ENCODE data around the gene TNRC6A.

TNRC6A gene

DNA sequence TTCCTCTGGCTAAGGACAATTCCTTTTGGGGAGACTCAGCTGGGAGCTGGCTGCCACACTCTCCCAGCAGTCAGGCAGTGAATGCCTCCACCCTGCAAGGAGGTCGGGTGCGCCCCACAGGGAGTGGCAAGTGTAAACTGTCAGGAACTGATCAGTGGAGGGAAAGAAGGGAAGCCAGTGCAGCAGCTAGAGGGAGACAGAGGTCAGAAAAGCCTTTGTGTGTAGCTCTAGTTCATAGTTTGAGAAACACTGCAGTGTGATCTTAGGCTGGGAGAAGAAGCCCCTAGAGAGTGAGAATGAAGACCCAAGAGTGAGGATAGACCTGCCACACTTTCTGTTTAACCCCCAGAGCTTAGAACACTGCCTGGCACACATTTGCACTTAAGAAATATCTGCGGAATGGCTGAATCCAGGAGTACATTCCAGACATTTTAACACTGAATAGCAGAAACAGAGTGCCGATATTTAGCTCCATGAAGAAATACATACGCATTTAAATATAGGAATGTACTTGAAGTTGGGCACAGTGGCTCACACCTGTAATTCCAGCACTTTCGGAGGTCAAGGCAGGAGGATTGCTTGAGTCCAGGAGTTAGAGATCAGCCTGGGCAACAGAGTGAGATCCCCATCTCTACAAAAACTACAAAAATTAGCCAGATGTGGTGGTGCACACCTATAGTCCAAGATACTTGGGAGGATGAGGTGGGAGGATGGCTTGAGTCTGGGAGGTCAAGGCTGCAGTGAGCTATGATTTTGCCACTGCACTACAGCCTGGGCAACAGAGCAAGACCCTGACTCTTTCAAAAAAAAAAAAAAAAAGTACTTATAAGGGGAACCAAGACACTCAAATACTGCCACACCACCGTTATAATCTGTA lies 105.2 kb downstream of the TNRC6A start:
- Histone ChIP-seq H3K36me3 (ENCODE audit: insufficient read depth, insufficient read length, low read length) (no peaks in the 10 kb centered on the region), H3K9ac (ENCODE audit: insufficient read length, low read depth) (no peak overlapping the region), H3K4me3 (ENCODE audit: insufficient read length, low read depth) (no peak overlapping the region), H3K9me3 (ENCODE audit: insufficient read depth, low read length) (no peaks in the 10 kb centered on the region), H3K27me3 (ENCODE audit: insufficient read depth, insufficient read length) (no peaks in the 10 kb centered on the region), H3K4me1 (ENCODE audit: insufficient read depth, insufficient read length) (peaks cover 3% of the 10 kb centered on the region)
- TF ChIP-seq ZNF274 (IDR thresholded peaks at IDR 0.05; ENCODE audit: low read depth, low read length) (no peak), YY1 (IDR thresholded peaks at IDR 0.05; ENCODE audit: insufficient read depth, insufficient read length) (no peak), SUZ12 (IDR thresholded peaks at IDR 0.05; ENCODE audit: extremely low read depth, insufficient read depth, insufficient read length) (no peak)
- DNase-seq (ENCODE audit: low read depth, low spot score): peak; percentile 18

DNA sequence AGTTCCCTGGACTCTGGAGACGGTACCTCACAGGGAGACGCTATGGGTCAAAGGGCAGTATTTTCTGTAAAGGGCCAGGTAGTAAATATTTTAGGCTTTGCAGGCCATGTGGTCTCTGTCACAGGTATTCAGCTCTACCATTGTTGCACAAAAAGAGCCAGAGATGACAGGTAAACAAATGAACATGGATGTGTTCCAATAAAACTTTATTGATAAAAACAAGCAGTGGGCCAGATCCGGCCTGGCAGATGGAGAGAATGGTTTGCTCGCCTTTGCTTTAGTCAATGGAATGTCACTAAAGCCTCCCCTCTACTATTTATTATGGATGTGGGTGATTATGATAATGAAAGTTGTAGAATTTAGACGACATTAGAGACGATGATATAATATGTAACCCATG lies 107.4 kb downstream of the TNRC6A start:
- H3K36me3 ChIP-seq (ENCODE audit: insufficient read depth, insufficient read length, low read length): no peaks in the 10 kb centered on the region
- H3K9me3 ChIP-seq (ENCODE audit: insufficient read depth, low read length): no peaks in the 10 kb centered on the region
- H3K27me3 ChIP-seq (ENCODE audit: insufficient read depth, insufficient read length): no peaks in the 10 kb centered on the region
- no peak for TF ChIP-seq SUZ12 (IDR thresholded peaks at IDR 0.05; ENCODE audit: extremely low read depth, insufficient read depth, insufficient read length)
- no peak for TF ChIP-seq YY1 (IDR thresholded peaks at IDR 0.05; ENCODE audit: insufficient read depth, insufficient read length)
- TF ChIP-seq ZNF274 (IDR thresholded peaks at IDR 0.05; ENCODE audit: low read depth, low read length): no peak
- no peak for DNase-seq (ENCODE audit: low read depth, low spot score)
- H3K9ac ChIP-seq (ENCODE audit: insufficient read length, low read depth): no peak overlapping the region
- peaks cover 3% of the 10 kb centered on the region for H3K4me1 ChIP-seq (ENCODE audit: insufficient read depth, insufficient read length)
- no peak overlapping the region for H3K4me3 ChIP-seq (ENCODE audit: insufficient read length, low read depth)

DNA sequence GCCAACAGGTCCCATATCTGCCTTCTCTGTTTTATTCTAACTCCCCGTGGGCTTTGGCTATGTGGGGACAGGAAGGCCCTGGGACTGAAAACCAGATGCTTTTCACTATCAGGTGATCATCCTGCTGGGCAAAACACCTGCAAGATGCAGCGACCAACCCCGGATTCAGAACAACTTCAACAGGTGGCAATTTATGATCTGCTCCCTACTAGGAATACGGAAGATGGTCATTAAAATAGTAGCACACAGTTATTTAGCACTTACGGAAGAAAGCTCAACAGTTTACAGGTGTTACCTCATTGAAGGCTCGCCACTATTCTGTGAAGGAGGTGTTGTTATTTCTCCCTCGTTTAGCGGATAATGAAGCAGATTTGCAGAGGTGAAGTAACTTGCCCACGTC lies 108.5 kb downstream of the TNRC6A start:
- Histone ChIP-seq H3K9ac (ENCODE audit: insufficient read length, low read depth) (no peak overlapping the region), H3K4me1 (ENCODE audit: insufficient read depth, insufficient read length) (peaks cover 3% of the 10 kb centered on the region), H3K27me3 (ENCODE audit: insufficient read depth, insufficient read length) (no peaks in the 10 kb centered on the region), H3K36me3 (ENCODE audit: insufficient read depth, insufficient read length, low read length) (no peaks in the 10 kb centered on the region), H3K9me3 (ENCODE audit: insufficient read depth, low read length) (no peaks in the 10 kb centered on the region), H3K4me3 (ENCODE audit: insufficient read length, low read depth) (no peak overlapping the region)
- TF ChIP-seq ZNF274 (IDR thresholded peaks at IDR 0.05; ENCODE audit: low read depth, low read length): no peak
- no peak for TF ChIP-seq SUZ12 (IDR thresholded peaks at IDR 0.05; ENCODE audit: extremely low read depth, insufficient read depth, insufficient read length)
- TF ChIP-seq YY1 (IDR thresholded peaks at IDR 0.05; ENCODE audit: insufficient read depth, insufficient read length): no peak
- DNase-seq (ENCODE audit: low read depth, low spot score): no peak

DNA sequence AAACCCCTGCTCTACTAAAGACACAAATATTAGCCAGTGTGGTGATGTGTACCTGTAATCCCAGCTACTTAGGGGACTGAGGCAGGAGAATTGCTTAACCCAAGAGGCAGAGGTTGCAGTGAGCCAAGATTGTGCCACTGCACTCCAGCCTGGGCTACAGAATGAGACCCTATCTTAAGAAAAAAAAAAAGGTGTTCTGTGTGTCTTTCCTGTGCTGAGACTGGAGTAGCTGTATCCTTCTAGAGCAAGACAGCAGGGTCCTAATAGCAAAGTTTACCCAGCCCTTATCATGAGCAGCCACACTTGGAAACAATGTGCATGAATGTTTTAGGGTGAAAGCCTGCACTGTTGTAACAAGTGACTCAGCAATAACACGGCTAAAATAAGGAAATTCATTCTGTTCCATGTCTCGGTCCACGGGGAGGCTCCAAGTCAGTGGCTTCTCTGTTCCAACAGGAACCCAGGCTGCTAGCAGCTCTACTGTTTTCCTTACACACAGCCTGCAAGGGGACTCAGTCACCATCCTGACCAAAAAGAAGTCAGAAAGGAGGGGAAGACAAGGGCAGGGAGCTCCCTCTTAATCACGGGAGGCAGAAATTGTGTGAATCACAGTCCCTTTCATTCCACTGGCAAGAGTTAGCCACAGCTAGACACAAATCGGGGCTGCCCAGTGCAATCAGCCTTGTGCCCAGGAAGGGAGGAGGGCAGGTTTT lies 109.3 kb downstream of the TNRC6A start:
- Histone ChIP-seq H3K36me3 (ENCODE audit: insufficient read depth, insufficient read length, low read length) (no peaks in the 10 kb centered on the region), H3K9ac (ENCODE audit: insufficient read length, low read depth) (no peak overlapping the region), H3K9me3 (ENCODE audit: insufficient read depth, low read length) (no peaks in the 10 kb centered on the region), H3K4me1 (ENCODE audit: insufficient read depth, insufficient read length) (peaks cover 3% of the 10 kb centered on the region), H3K27me3 (ENCODE audit: insufficient read depth, insufficient read length) (no peaks in the 10 kb centered on the region), H3K4me3 (ENCODE audit: insufficient read length, low read depth) (no peak overlapping the region)
- TF ChIP-seq ZNF274 (IDR thresholded peaks at IDR 0.05; ENCODE audit: low read depth, low read length) (no peak), YY1 (IDR thresholded peaks at IDR 0.05; ENCODE audit: insufficient read depth, insufficient read length) (no peak), SUZ12 (IDR thresholded peaks at IDR 0.05; ENCODE audit: extremely low read depth, insufficient read depth, insufficient read length) (no peak)
- DNase-seq (ENCODE audit: low read depth, low spot score): no peak

DNA sequence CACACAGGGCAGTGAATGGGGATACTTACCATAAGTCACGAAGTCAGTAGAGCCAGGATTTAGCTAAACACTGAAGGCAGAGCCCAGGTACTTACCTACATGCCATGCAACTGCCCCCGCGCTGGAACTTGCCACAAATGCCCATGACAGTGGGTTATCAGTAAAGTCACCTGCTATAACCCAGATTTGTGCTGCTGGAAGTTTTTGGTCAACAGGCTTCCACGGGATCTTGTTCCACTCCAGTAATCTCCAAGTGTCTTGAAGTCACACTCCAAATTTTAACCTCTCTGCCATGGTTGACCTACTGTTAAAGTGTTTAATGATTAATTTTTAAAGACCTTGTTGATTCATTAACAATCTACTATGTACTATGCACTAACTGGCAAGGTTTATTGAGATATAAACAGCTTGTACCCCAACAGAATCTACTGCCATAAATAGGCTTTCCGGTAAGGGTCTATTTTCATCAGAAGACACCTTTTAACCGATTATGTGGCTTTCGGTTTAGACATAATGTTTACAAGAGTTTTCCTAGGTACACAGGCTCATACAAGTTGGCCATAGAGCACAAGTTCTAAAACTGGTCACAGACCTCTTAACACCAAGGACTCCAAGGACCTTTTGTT lies 110.0 kb downstream of the TNRC6A start:
- no peaks in the 10 kb centered on the region for H3K27me3 ChIP-seq (ENCODE audit: insufficient read depth, insufficient read length)
- no peak overlapping the region for H3K9ac ChIP-seq (ENCODE audit: insufficient read length, low read depth)
- no peaks in the 10 kb centered on the region for H3K9me3 ChIP-seq (ENCODE audit: insufficient read depth, low read length)
- H3K36me3 ChIP-seq (ENCODE audit: insufficient read depth, insufficient read length, low read length): no peaks in the 10 kb centered on the region
- DNase-seq (ENCODE audit: low read depth, low spot score): no peak
- no peak for TF ChIP-seq ZNF274 (IDR thresholded peaks at IDR 0.05; ENCODE audit: low read depth, low read length)
- TF ChIP-seq SUZ12 (IDR thresholded peaks at IDR 0.05; ENCODE audit: extremely low read depth, insufficient read depth, insufficient read length): no peak
- no peak for TF ChIP-seq YY1 (IDR thresholded peaks at IDR 0.05; ENCODE audit: insufficient read depth, insufficient read length)
- no peak overlapping the region for H3K4me3 ChIP-seq (ENCODE audit: insufficient read length, low read depth)
- no peaks in the 10 kb centered on the region for H3K4me1 ChIP-seq (ENCODE audit: insufficient read depth, insufficient read length)

DNA sequence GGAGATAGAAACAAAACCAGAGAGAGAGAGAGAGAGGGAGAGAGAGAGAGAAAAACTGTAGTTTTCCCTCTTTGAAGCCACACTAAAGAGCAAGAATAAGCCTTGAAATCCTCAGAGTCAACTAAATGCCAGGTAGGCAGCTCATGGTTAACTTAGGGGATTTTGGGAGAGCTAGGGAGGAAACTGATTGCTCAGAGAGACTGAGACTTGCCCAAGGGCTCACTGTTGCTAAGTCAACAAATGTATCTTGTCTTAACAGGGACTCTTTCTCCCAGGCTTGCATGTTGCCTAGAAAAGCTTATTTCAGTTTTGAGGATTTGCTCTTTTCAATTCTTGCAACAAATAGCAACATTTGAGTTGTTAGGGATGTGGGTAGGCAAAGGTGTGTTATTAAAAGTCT lies 111.8 kb downstream of the TNRC6A start:
- no peaks in the 10 kb centered on the region for H3K9me3 ChIP-seq (ENCODE audit: insufficient read depth, low read length)
- no peaks in the 10 kb centered on the region for H3K4me1 ChIP-seq (ENCODE audit: insufficient read depth, insufficient read length)
- no peaks in the 10 kb centered on the region for H3K27me3 ChIP-seq (ENCODE audit: insufficient read depth, insufficient read length)
- H3K36me3 ChIP-seq (ENCODE audit: insufficient read depth, insufficient read length, low read length): no peaks in the 10 kb centered on the region
- no peak for DNase-seq (ENCODE audit: low read depth, low spot score)
- H3K9ac ChIP-seq (ENCODE audit: insufficient read length, low read depth): no peak overlapping the region
- TF ChIP-seq YY1 (IDR thresholded peaks at IDR 0.05; ENCODE audit: insufficient read depth, insufficient read length) (no peak), ZNF274 (IDR thresholded peaks at IDR 0.05; ENCODE audit: low read depth, low read length) (no peak), SUZ12 (IDR thresholded peaks at IDR 0.05; ENCODE audit: extremely low read depth, insufficient read depth, insufficient read length) (no peak)
- H3K4me3 ChIP-seq (ENCODE audit: insufficient read length, low read depth): no peak overlapping the region

All from NT2/D1 (cell line).